Activated CD4-positive, alpha-beta T cell treated with anti-CD3 and anti-CD28 coated beads, Interleukin-2, amount 50 U/mL, for 1 hour (primary cell): Measurements from ENCODE around the gene HACD3.
A peak's percentile ranks its signal among the peaks of the same experiment; 100 is the strongest.
"Not testable (repeated sequence)": the region's sequence is repeated elsewhere in the genome, so short reads cannot be mapped to it uniquely, and the experiment has no call there.

Experiments
- DNase-seq: peaks from one replicate; pipeline ENCODE4 v3.0.0-alpha.2; 2020

Gene HACD3

GRCh38 chr15:65530318-65531111 is at the start of gene HACD3:
TSS of gene HACD3 (plus strand) at chr15:65530463. CDS start at chr15:65530632, 169 bp downstream.
- DNase-seq = peak; percentile 87

- no peak for DNase-seq
These were observed 45.4 kb upstream of the HACD3 start for GRCh38 chr15:65484876-65485275.

- DNase-seq = no peak
These were observed 36.2 kb upstream of the HACD3 start for GRCh38 chr15:65494076-65494475.

GRCh38 chr15:65509321-65509720 is 20.9 kb upstream of the HACD3 start:
- DNase-seq = no peak

- DNase-seq = no peak
These were observed 18.1 kb upstream of the HACD3 start for GRCh38 chr15:65512189-65512588.

GRCh38 chr15:65512807-65513416 is 17.4 kb upstream of the HACD3 start:
- DNase-seq = no peak

GRCh38 chr15:65516997-65517865 is 13.0 kb upstream of the HACD3 start, which contains the start of gene DPP8:
TSS of gene DPP8 (minus strand) at chr15:65517689. CDS start at chr15:65512553, 5,136 bp downstream.
- DNase-seq = peak; percentile 95

- no peak for DNase-seq
These were observed 12.4 kb upstream of the HACD3 start for GRCh38 chr15:65517866-65518207.

- no peak for DNase-seq
These were observed 11.5 kb upstream of the HACD3 start for GRCh38 chr15:65518633-65519285.

GRCh38 chr15:65521350-65521749 is 8.9 kb upstream of the HACD3 start:
- no peak for DNase-seq

GRCh38 chr15:65524226-65524625 is 6.0 kb upstream of the HACD3 start:
- DNase-seq = no peak

- DNase-seq = no peak
These were observed 4.6 kb upstream of the HACD3 start for GRCh38 chr15:65525622-65526021.

GRCh38 chr15:65528461-65529060 is 1.7 kb upstream of the HACD3 start:
- no peak for DNase-seq

GRCh38 chr15:65529762-65530317 is 423 bp upstream of the HACD3 start:
- DNase-seq = no peak

GRCh38 chr15:65532738-65533051 is 2.4 kb downstream of the HACD3 start:
- DNase-seq = no peak

- DNase-seq = no peak
These were observed 2.9 kb downstream of the HACD3 start for GRCh38 chr15:65533057-65533756.

GRCh38 chr15:65535192-65535591 is 4.9 kb downstream of the HACD3 start:
- no peak for DNase-seq

GRCh38 chr15:65540314-65540713 is 10.1 kb downstream of the HACD3 start:
- DNase-seq = no peak

- no peak for DNase-seq
These were observed 11.1 kb downstream of the HACD3 start for GRCh38 chr15:65541231-65541820.

- DNase-seq = no peak
These were observed 17.6 kb downstream of the HACD3 start for GRCh38 chr15:65547841-65548240.

- DNase-seq = not testable (repeated sequence)
These were observed 19.0 kb downstream of the HACD3 start for GRCh38 chr15:65549288-65549687.
